Activated CD8-positive, alpha-beta memory T cell treated with anti-CD3 and anti-CD28 coated beads, Interleukin-2, amount 10 ng/mL, durations not matched to agents 7 days and 5 days (primary cell): ENCODE data around the gene ZNF407. TPM values are rescaled to one million over a fixed set of nuclear protein-coding genes. Genes with fewer than 3 reads are reported as not detected.
"Not testable (repeated sequence)": the region's sequence is repeated elsewhere in the genome, so short reads cannot be mapped to it uniquely, and the experiment has no call there.

ENCODE experiments used
- ATAC-seq: fragments of 150-1000 bp; cut with Tn5 transposase; one replicate; pipeline ENCODE4 v1.10.0; 2021; ENCODE audit warnings: moderate library complexity
- CTCF ChIA-PET: fragments of 350-600 bp; sonication (Branson Sonifier 250); formaldehyde crosslinking; loops from one replicate; lab custom pipeline; 2021; ENCODE audit warnings: antibody characterized with exemption; lab: Charles Lee
- DNase-seq: peaks from one replicate; pipeline ENCODE4 v3.0.0-alpha.2; 2020
- H3K27ac Mint-ChIP-seq: one replicate; pipeline ENCODE4 v1.8.0; 2021; ENCODE audit warnings: mild to moderate bottlenecking, mixed read lengths
- H3K27me3 Mint-ChIP-seq: one replicate; pipeline ENCODE4 v1.8.0; 2021; ENCODE audit warnings: mixed read lengths
- H3K36me3 Mint-ChIP-seq: one replicate; pipeline ENCODE4 v1.8.0; 2021; ENCODE audit warnings: mild to moderate bottlenecking, mixed read lengths
- H3K4me1 Mint-ChIP-seq: one replicate; pipeline ENCODE4 v1.8.0; 2021; ENCODE audit warnings: mixed read lengths
- H3K4me3 Mint-ChIP-seq: one replicate; pipeline ENCODE4 v1.8.0; 2021; ENCODE audit warnings: mild to moderate bottlenecking, moderate library complexity, mixed read lengths
- H3K9me3 Mint-ChIP-seq: one replicate; pipeline ENCODE4 v1.8.0; 2022; ENCODE audit warnings: low read depth, mixed read lengths
- total RNA-seq, 2 experiments: library from RNA; stranded (reverse); gene quantifications; one replicate each; pipeline ENCODE4 v1.2.3, GENCODE V29; 2021

ZNF407 gene
- total RNA-seq, 2 experiments from 2014 or later: 12.9 to 16.6 TPM

DNA sequence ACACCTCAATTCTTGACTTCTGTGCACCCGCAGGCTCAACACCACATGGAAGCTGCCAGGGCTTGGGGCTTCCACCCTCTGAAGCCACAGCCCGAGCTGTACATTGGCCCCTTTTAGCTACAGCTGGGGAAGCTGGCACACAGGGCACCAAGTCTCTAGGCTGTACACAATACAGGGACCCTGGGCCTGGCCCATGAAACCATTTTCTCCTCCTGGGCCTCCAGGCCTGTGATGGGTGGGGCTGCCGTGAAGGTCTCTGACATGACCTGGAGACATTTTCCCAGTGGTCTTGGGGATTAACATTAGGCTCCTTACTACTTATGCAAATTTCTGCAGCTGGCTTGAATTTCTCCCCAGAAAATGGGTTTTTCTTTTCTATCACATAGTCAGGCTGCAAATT is 31.7 kb upstream of the ZNF407 start:
- H3K4me3 Mint-ChIP-seq, DNase-seq, H3K36me3 Mint-ChIP-seq, H3K4me1 Mint-ChIP-seq, H3K27me3 Mint-ChIP-seq, H3K27ac Mint-ChIP-seq, ATAC-seq, H3K9me3 Mint-ChIP-seq, CTCF ChIA-PET: not testable (repeated sequence)

DNA sequence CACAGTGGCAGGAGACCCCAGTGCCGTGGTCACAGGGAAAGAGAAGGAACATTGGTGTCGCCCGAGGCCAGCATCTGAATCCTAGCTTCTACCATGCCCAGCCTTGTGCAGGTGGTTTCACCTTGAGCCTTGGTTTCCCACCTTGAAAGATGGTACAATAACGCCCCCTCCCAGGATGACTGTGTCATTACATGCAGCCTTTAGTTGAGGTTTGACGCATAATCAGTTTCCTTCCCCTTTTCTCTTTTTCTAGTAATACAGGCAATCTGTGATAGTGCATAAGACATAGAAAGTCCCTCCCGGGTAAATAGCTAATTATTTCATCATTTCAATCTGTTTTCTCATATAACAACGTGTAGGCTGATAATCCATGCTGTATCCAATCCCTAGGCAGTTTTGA is 29.8 kb upstream of the ZNF407 start:
- CTCF ChIA-PET: no interaction called here
- ATAC-seq (no peak), DNase-seq (no peak)
- peaks cover 3% of the 10 kb centered on the region for H3K36me3 Mint-ChIP-seq
- peaks cover 2% of the 10 kb centered on the region for H3K27me3 Mint-ChIP-seq
- no peaks in the 10 kb centered on the region for H3K4me1 Mint-ChIP-seq
- peaks cover 3% of the 10 kb centered on the region for H3K9me3 Mint-ChIP-seq
- no peak overlapping the region for H3K4me3 Mint-ChIP-seq
- no peak overlapping the region for H3K27ac Mint-ChIP-seq

DNA sequence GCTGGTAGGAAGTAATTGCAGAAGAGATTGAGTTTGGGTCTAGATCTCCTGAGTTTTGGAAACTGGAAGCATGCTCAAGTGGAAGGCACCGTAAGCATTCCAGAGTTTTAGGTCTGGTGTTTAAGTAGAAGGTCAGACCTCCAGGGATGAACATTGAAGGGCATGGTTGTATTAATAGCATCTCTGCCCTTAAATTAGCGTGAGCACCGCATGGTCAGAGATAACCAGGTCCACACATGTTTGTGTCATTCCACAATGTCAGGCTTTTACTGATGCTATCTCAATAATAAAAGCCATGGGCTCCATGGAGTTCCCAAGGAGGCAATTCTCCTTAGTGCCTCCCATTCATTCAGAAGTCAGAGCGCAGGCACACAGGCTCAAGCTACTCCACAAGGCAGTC is 28.3 kb upstream of the ZNF407 start:
- ATAC-seq: no peak
- DNase-seq: no peak
- Mint-ChIP-seq H3K36me3 (peaks cover 3% of the 10 kb centered on the region), H3K4me1 (no peaks in the 10 kb centered on the region), H3K4me3 (no peak overlapping the region), H3K27ac (no peak overlapping the region), H3K9me3 (peaks cover 3% of the 10 kb centered on the region), H3K27me3 (no peaks in the 10 kb centered on the region)
- CTCF ChIA-PET: no interaction called here

DNA sequence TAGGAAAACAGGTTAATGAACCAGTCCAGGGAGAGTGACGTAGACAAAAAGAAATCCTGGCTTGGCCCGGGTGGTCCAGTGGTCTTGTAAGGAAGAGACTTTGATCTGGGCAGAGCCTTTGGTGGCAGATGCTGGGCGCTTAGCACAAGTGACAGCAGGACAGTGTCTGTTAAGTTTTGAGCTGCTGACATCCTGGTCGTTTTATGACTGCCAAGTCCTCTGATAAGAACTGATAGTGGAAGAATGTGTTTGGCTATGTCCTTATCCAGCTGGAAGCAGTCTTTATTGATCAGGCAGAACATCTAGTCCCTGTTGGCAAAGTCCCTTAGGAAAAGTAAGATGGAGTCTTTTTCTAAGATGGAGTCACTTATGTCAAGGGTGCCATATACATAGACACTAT is 27.4 kb upstream of the ZNF407 start:
- H3K27me3 Mint-ChIP-seq: no peaks in the 10 kb centered on the region
- peaks cover 3% of the 10 kb centered on the region for H3K9me3 Mint-ChIP-seq
- no peak for ATAC-seq
- H3K36me3 Mint-ChIP-seq: peaks cover 3% of the 10 kb centered on the region
- H3K27ac Mint-ChIP-seq: no peak overlapping the region
- no peaks in the 10 kb centered on the region for H3K4me1 Mint-ChIP-seq
- CTCF ChIA-PET: no interaction called here
- no peak for DNase-seq
- no peak overlapping the region for H3K4me3 Mint-ChIP-seq

DNA sequence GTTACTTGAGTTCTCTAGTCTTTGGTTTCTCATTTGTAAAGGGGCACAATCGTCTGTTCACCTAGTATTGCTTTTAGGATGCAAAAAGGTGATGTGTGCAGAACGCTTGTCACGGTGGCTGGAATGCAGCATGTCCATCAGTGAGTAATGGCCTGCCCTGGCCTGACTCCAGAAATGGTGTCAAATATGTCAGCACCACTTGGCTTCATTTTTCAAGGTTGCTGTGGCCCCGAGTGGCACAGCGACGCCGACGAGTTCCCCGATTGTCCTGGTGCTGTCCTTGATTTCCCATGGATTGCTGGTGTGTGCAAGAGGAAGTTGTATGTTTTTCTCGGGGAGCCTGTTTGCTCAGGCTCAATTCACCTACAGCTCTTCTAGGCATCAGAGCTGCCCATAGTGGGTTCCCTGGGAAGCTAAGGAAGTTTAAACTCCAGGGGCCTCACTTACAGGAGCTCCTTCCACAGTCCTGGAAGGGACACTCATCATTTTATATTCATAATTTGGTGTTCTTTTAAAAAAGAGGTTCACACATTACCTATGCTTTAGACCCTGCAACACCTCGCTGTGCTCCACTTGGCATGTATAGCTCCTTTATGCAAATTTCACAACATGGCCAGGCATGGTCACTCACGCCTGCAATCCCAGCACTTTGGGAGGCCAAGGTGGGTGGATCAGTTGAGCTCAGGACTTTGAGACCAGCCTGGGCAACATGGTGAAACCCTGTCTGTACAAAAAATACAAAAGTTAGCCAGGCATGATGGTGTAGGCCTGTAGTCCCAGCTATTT is 25.6 kb upstream of the ZNF407 start:
- CTCF ChIA-PET: interaction anchor here (1.1 kb wide), 1 partner anchor 20 kb away, joined by 3 read pairs; no protein-coding TSS in a partner anchor
- no peak for DNase-seq
- Mint-ChIP-seq H3K36me3 (no peaks in the 10 kb centered on the region), H3K27me3 (peaks cover 4% of the 10 kb centered on the region), H3K27ac (no peak overlapping the region), H3K9me3 (no peaks in the 10 kb centered on the region), H3K4me1 (no peaks in the 10 kb centered on the region), H3K4me3 (no peak overlapping the region)
- ATAC-seq: no peak

DNA sequence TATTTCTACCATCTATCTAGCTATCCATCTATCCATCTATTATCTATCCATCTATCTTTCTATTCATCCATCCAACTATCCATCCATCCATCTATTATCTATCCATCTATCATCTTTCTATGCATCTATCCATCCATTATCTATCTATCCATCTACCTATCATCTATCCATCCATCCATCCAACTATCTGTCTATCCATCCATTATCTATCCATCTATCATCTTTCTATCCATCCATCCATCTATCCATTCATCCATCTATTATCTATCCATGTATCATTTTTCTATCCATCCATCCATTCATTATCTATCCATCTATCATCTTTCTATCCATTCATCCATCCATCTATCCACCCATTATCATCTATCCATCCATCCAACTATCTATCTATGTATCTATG is 24.6 kb upstream of the ZNF407 start:
- H3K36me3 Mint-ChIP-seq: no peaks in the 10 kb centered on the region
- CTCF ChIA-PET: interaction anchor here (1.1 kb wide), 1 partner anchor 21 kb away, joined by 3 read pairs; no protein-coding TSS in a partner anchor
- ATAC-seq (no peak), DNase-seq (no peak)
- no peak overlapping the region for H3K4me3 Mint-ChIP-seq
- H3K27me3 Mint-ChIP-seq: peaks cover 12% of the 10 kb centered on the region
- no peaks in the 10 kb centered on the region for H3K9me3 Mint-ChIP-seq
- no peak overlapping the region for H3K27ac Mint-ChIP-seq
- H3K4me1 Mint-ChIP-seq: no peaks in the 10 kb centered on the region

DNA sequence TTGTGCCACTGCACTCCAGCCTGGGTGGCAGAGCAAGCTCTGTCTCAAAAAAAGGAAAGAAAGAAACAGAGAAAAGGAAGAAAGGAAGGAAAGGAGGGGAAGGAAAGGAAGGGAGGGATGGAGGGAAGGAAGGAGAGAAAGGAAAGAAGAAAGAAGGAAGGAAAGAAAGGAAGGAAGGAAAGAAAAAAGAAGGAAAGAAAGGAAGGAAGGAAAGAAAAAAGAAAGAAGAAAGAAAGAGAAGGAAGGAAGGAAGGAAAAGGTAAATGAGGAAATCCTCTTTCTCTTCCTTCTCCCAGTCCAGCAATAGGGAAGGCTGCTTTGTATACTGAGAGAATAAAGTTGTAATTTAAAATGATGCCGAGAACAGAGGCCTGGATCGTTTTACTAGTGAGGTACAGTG is 22.8 kb upstream of the ZNF407 start:
- H3K4me3 Mint-ChIP-seq: no peak overlapping the region
- no peaks in the 10 kb centered on the region for H3K9me3 Mint-ChIP-seq
- peaks cover 27% of the 10 kb centered on the region for H3K27me3 Mint-ChIP-seq
- no peaks in the 10 kb centered on the region for H3K4me1 Mint-ChIP-seq
- no peak for ATAC-seq
- DNase-seq: no peak
- CTCF ChIA-PET: no interaction called here
- H3K36me3 Mint-ChIP-seq: no peaks in the 10 kb centered on the region
- H3K27ac Mint-ChIP-seq: no peak overlapping the region

DNA sequence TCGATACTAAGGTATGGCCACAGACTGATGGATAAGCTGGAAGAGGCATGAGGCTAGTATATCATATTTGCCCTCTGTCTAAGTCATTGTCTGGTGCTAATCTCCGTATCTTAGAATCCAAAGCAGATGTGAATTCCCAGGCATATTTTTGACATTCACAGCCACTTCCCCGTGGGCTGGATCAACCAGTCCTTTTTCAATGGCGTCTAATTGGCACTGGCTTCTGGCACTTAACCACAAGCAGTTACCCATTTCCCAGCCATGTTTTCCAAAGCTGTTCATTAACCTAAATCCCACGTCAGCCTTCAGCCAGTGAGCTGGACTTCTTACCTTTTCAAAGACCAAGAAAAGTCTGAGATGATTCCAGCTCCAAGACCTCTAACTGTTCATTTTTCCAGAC is 20.7 kb upstream of the ZNF407 start:
- no peak overlapping the region for H3K4me3 Mint-ChIP-seq
- DNase-seq (no peak), ATAC-seq (no peak)
- H3K27me3 Mint-ChIP-seq: peaks cover 27% of the 10 kb centered on the region
- no peaks in the 10 kb centered on the region for H3K36me3 Mint-ChIP-seq
- CTCF ChIA-PET: interaction anchor here (1.3 kb wide), 1 partner anchor 25 kb away, joined by 4 read pairs; no protein-coding TSS in a partner anchor
- no peak overlapping the region for H3K27ac Mint-ChIP-seq
- H3K9me3 Mint-ChIP-seq: no peaks in the 10 kb centered on the region
- no peaks in the 10 kb centered on the region for H3K4me1 Mint-ChIP-seq

DNA sequence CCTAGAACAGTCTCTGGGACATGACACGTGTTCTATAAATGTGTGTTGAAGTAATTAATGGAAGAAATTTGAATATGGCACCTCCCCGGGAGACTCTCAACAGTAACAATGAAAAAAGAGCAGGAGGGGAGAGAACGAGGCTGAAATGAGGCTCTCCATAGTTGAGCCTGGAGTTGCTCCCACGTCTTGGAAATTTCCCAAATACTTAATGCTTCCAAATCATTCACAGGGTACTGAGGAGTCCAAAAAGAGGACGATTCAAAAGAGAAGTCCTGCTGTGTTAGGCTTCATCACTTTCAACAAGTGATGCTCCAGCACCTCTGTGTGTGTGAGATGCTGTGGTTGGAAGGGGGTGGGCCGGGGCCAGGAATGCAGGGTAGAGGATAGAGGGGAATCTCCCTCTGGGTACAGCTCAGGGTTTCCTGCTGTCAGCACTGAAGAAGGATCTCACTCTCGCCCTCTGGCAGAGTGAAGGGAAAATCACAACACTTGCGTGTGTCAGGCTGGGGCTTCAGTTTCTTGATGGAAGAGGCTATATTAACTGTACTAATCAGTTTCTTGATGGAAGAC is 18.1 kb upstream of the ZNF407 start:
- peaks cover 36% of the 10 kb centered on the region for H3K27me3 Mint-ChIP-seq
- no peaks in the 10 kb centered on the region for H3K4me1 Mint-ChIP-seq
- DNase-seq: no peak
- no peak overlapping the region for H3K4me3 Mint-ChIP-seq
- H3K36me3 Mint-ChIP-seq: no peaks in the 10 kb centered on the region
- CTCF ChIA-PET: no interaction called here
- ATAC-seq: no peak
- no peaks in the 10 kb centered on the region for H3K9me3 Mint-ChIP-seq
- no peak overlapping the region for H3K27ac Mint-ChIP-seq

DNA sequence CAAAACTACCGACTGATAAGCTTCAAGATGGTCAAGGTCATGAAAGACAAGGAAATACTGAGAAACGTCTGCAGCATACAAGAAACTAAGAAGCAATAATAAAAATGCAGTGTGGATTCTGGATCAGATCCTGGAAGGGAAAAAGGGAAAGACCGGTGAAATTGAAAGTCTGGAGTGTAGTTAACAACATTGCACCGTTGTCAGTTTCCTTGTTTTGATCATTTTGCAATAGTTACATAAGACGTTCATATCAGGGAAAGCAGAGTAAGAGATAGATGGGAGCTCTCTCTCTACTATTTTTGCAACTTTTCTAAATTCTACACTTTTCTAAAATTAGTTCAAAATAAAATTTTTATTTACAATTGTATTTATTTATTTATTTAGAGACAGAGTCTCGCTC is 15.0 kb upstream of the ZNF407 start:
- CTCF ChIA-PET: no interaction called here
- Mint-ChIP-seq H3K27me3 (peaks cover 44% of the 10 kb centered on the region), H3K9me3 (no peaks in the 10 kb centered on the region)

DNA sequence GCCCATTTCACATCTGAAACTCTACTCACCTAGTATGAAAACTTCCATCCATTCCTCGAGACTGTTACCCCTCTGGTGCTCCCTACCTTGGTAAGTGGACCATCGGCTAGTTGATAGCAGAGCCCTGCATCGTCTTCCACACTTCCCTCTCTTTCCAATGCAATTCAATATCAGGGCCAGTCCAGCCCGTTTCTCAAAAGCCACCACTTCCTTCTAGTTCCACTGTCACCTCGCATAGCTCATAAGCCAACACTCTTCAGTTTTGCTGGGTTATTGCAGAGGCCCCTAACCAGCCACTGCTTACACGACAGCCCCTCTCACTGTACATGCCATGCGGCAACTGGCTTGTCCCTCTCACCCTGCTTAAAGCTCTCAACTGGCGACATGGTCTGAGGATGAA is 10.2 kb upstream of the ZNF407 start:
- peaks cover 6% of the 10 kb centered on the region for H3K4me1 Mint-ChIP-seq
- H3K4me3 Mint-ChIP-seq: no peak overlapping the region
- ATAC-seq (no peak), DNase-seq (no peak)
- CTCF ChIA-PET: no interaction called here
- H3K27ac Mint-ChIP-seq: no peak overlapping the region
- H3K9me3 Mint-ChIP-seq: no peaks in the 10 kb centered on the region
- H3K36me3 Mint-ChIP-seq: peaks cover 2% of the 10 kb centered on the region
- H3K27me3 Mint-ChIP-seq: peaks cover 27% of the 10 kb centered on the region

More for the DNA sequence above, 15.0 kb upstream of the ZNF407 start:
- no peak overlapping the region for H3K4me3 Mint-ChIP-seq
- no peaks in the 10 kb centered on the region for H3K36me3 Mint-ChIP-seq
- ATAC-seq (no peak), DNase-seq (no peak)
- no peak overlapping the region for H3K27ac Mint-ChIP-seq
- no peaks in the 10 kb centered on the region for H3K4me1 Mint-ChIP-seq

DNA sequence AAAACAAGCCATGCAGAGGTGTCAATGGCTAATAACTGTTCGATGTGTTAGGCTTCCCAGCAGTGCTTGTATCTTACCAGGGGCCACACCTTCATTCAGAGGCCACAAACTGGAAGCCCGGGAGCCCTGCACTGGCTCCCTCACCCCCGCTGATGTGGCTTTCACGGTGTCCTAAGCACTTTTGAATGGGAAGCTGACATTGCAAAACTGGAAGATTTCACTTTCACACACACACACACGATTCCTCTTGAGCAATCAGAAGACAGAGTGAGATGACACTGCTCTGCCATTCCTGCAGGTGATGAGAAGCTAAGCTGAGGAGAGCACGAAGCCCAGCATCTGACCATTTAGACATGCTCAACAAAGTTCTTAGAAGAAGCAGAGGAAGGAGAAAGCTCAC is 8.6 kb upstream of the ZNF407 start:
- H3K4me3 Mint-ChIP-seq: no peak overlapping the region
- peaks cover 14% of the 10 kb centered on the region for H3K36me3 Mint-ChIP-seq
- H3K9me3 Mint-ChIP-seq: no peaks in the 10 kb centered on the region
- H3K27ac Mint-ChIP-seq: no peak overlapping the region
- CTCF ChIA-PET: no interaction called here
- H3K27me3 Mint-ChIP-seq: peaks cover 18% of the 10 kb centered on the region
- H3K4me1 Mint-ChIP-seq: peaks cover 14% of the 10 kb centered on the region
- ATAC-seq: no peak
- no peak for DNase-seq

DNA sequence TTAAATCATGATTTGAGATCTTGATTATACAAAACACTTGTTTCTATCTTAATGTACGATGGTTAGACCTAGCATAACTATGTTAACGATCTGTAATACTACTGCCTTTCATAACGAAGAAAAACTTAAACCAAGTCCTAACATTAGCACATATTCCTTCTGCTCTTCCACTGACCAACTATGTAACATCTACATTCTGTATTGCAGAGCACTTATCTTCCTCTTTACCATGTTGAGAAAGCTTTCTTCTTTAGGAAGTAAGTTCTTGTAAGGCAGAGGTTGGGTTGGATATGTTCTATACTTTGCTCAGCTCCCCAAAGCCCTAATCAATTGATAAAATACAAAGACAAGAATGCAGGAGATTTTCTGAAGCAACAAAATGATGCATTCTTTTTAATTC is 7.9 kb upstream of the ZNF407 start:
- CTCF ChIA-PET: no interaction called here
- H3K9me3 Mint-ChIP-seq: no peaks in the 10 kb centered on the region
- ATAC-seq (no peak), DNase-seq (no peak)
- H3K27me3 Mint-ChIP-seq: peaks cover 16% of the 10 kb centered on the region
- no peak overlapping the region for H3K4me3 Mint-ChIP-seq
- H3K27ac Mint-ChIP-seq: no peak overlapping the region
- H3K4me1 Mint-ChIP-seq: peaks cover 18% of the 10 kb centered on the region
- peaks cover 20% of the 10 kb centered on the region for H3K36me3 Mint-ChIP-seq

DNA sequence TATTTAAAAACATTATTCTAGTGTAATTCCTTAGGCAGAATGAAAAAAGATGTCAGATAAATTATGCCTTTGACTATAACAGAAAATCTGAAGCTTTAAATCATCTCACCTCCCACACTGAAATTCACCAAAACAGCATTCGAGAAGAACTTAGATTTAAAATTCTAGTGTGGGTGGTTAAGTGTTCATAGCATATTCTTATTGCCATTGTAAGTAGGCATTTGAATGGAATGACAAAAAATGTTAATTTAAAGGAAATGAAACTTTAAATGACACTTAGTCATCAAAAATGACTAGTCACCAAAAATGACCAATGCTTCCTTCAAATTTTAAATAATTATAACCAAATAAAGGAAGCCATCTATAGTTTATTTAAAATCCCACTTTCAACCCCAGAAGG is 7.0 kb upstream of the ZNF407 start:
- CTCF ChIA-PET: no interaction called here

More for the DNA sequence above, 7.0 kb upstream of the ZNF407 start:
- Mint-ChIP-seq H3K9me3 (no peaks in the 10 kb centered on the region), H3K36me3 (peaks cover 28% of the 10 kb centered on the region), H3K27me3 (peaks cover 11% of the 10 kb centered on the region), H3K4me1 (peaks cover 26% of the 10 kb centered on the region), H3K4me3 (no peak overlapping the region), H3K27ac (no peak overlapping the region)
- no peak for DNase-seq
- ATAC-seq: no peak
